K562 (cell line): Measurements from ENCODE around the gene PTGIR. TPM values are rescaled to one million over a fixed set of nuclear protein-coding genes. Genes with fewer than 3 reads are reported as not detected.

ENCODE experiments used
- ADNP ChIP-seq: fragments of 200-800 bp; sonication (Bioruptor generic); IDR thresholded peaks from 2 replicates; pipeline ENCODE4 v1.6.1; 2016; ENCODE audit warnings: missing genetic modification characterization, missing compliant biosample characterization
- BCOR ChIP-seq: fragments of 450-650 bp; IDR thresholded peaks from 2 replicates; pipeline ENCODE4 v1.6.1; 2016
- BRD9 ChIP-seq: fragments of 450-650 bp; IDR thresholded peaks from 2 replicates; pipeline ENCODE4 v1.6.1; 2018; ENCODE audit warnings: low read depth; ENCODE audit not compliant: partially characterized antibody
- CBX1 ChIP-seq: sonication (generic); IDR thresholded peaks from 2 replicates; pipeline ENCODE4 v1.6.1; 2016; ENCODE audit warnings: antibody characterized with exemption, low read depth, mild to moderate bottlenecking
- CBX3 ChIP-seq, 2 experiments: IDR thresholded peaks; 1 replicate in 1 of 2; 2 replicates in 1 of 2; pipeline ENCODE4 v1.6.1; 2012; ENCODE audit warnings: inconsistent platforms in 2 of 2, low read length in 2 of 2, borderline replicate concordance in 1 of 2, control low read depth in 1 of 2
- CC2D1A ChIP-seq: fragments of 450-650 bp; IDR thresholded peaks from 2 replicates; pipeline ENCODE4 v1.6.1; 2017; ENCODE audit warnings: mild to moderate bottlenecking
- CTBP1 ChIP-seq: fragments of 450-650 bp; IDR thresholded peaks from 2 replicates; pipeline ENCODE4 v1.6.1; 2016; ENCODE audit warnings: borderline replicate concordance
- FOSL1 ChIP-seq: fragments of 200-800 bp; sonication (Bioruptor generic); conservative IDR thresholded peaks from 2 replicates; pipeline ENCODE4 v1.6.1; 2016; ENCODE audit warnings: missing genetic modification characterization, missing compliant biosample characterization
- JUND ChIP-seq, 2 experiments: IDR thresholded peaks; 2 replicates in 1 of 2; 3 replicates in 1 of 2; pipeline ENCODE4 v1.6.1; 2011; ENCODE audit warnings: borderline replicate concordance in 2 of 2, low read depth in 2 of 2, low read length in 2 of 2, improper control_type of control experiment in 1 of 2, missing biosample characterization in 1 of 2, missing genetic modification characterization in 1 of 2, missing genetic modification reagents in 1 of 2
- KDM1A ChIP-seq, 2 experiments: fragments of 450-650 bp; IDR thresholded peaks; 2 replicates each; pipeline ENCODE4 v1.6.1; 2016; ENCODE audit warnings: mild to moderate bottlenecking in 2 of 2
- MCM5 ChIP-seq: fragments of 450-650 bp; IDR thresholded peaks from 2 replicates; pipeline ENCODE4 v1.6.1; 2016; ENCODE audit warnings: low read depth
- NFIC ChIP-seq: fragments of 450-650 bp; IDR thresholded peaks from 2 replicates; pipeline ENCODE4 v1.6.1; 2017; ENCODE audit warnings: mild to moderate bottlenecking, inconsistent platforms
- NR1H2 ChIP-seq: sonication (generic); formaldehyde crosslinking; IDR thresholded peaks from 2 replicates; pipeline ENCODE4 v1.4.0; 2020; ENCODE audit warnings: mild to moderate bottlenecking, missing genetic modification reagents
- RBM25 ChIP-seq: fragments of 200-400 bp; formaldehyde crosslinking; IDR thresholded peaks from 2 replicates; pipeline ENCODE4 v1.6.1; 2018; ENCODE audit warnings: low read length, low read depth, moderate library complexity; ENCODE audit not compliant: severe bottlenecking
- RCOR1 ChIP-seq, 2 experiments: IDR thresholded peaks; 2 replicates each; pipeline ENCODE4 v1.6.1; 2012; ENCODE audit warnings: low read depth in 2 of 2, low read length in 2 of 2, borderline replicate concordance in 1 of 2, improper control_type of control experiment in 1 of 2
- SP1 ChIP-seq: sonication (generic); formaldehyde crosslinking; IDR thresholded peaks from 2 replicates; pipeline ENCODE4 v1.8.1; 2022; ENCODE audit warnings: mild to moderate bottlenecking, missing genetic modification reagents
- STAG1 ChIP-seq: sonication (generic); formaldehyde crosslinking; IDR thresholded peaks from 2 replicates; pipeline ENCODE4 v1.5.0; 2020; ENCODE audit warnings: missing genetic modification reagents, borderline replicate concordance
- YY1 ChIP-seq, 3 experiments: IDR thresholded peaks; 2 replicates each; pipeline ENCODE4 v1.6.1; 2011; ENCODE audit warnings: low read length in 2 of 3, mild to moderate bottlenecking in 2 of 3, moderate library complexity in 2 of 3, borderline replicate concordance in 1 of 3, control low read depth in 1 of 3, low read depth in 1 of 3; ENCODE audit not compliant: insufficient read depth in 3 of 3, insufficient replicate concordance in 2 of 3, control insufficient read depth in 1 of 3, insufficient read length in 1 of 3; ENCODE audit errors: extremely low read depth in 1 of 3
- ZNF232 ChIP-seq: sonication (generic); formaldehyde crosslinking; IDR thresholded peaks from 2 replicates; pipeline ENCODE4 v1.8.0; 2022; ENCODE audit warnings: mild to moderate bottlenecking, missing genetic modification reagents
- polyA plus RNA-seq, 8 experiments: library from polyadenylated mRNA; depleted of rRNA in 4 of 8; stranded (reverse) in 5 of 8; unstranded in 3 of 8; fragments of >200 nt; fragmentation: Nextera tagmentation in 2 of 8; fragmentation: Illumina TruSeq in 1 of 8; extraction: Ambion mirVana in 2 of 8; extraction: Trizol in 1 of 8; gene quantifications; 2 replicates each; pipeline versions ENCODE4 v1.2.1 to v1.2.3, GENCODE V29; 2011 to 2014; ENCODE audit warnings: inconsistent platforms in 1 of 8, missing spikeins in 1 of 8
- total RNA-seq, 7 experiments: library from RNA; depleted of rRNA in 6 of 7; stranded (reverse); fragments of >200 nt in 6 of 7; fragmentation: Illumina TruSeq in 2 of 7; extraction: Trizol in 2 of 7; gene quantifications; 2 replicates each; pipeline versions ENCODE4 v1.2.1 to v1.2.3, GENCODE V29; 2011 to 2021; ENCODE audit warnings: low replicate concordance in 1 of 7
- TF ChIP-seq, protein P1 (sequence below), 2 experiments: fragments of 150-350 bp in 1 of 2; IDR thresholded peaks; 2 replicates each; pipeline ENCODE4 v1.6.1; 2012 to 2016; ENCODE audit warnings: low read depth in 2 of 2, low read length in 2 of 2, mild to moderate bottlenecking in 1 of 2, moderate library complexity in 1 of 2
- TF ChIP-seq, protein P2 (sequence below), 3 experiments: IDR thresholded peaks in 2 of 3; conservative IDR thresholded peaks in 1 of 3; 2 replicates each; pipeline ENCODE4 v1.5.1; 2011 to 2012; ENCODE audit warnings: low read length in 3 of 3, mild to moderate bottlenecking in 3 of 3, control low read depth in 2 of 3, improper control_type of control experiment in 1 of 3, inconsistent platforms in 1 of 3, low read depth in 1 of 3, mixed read lengths in 1 of 3, moderate library complexity in 1 of 3; ENCODE audit not compliant: insufficient read depth in 2 of 3

Gene PTGIR
- total and polyA plus RNA-seq, 9 of the 15 experiments (the other 6 are each of a cell fraction or from before 2014, with no cell fraction given): 0.11 to 3.4 (median 1.1) TPM; not detected in 1

DNA sequence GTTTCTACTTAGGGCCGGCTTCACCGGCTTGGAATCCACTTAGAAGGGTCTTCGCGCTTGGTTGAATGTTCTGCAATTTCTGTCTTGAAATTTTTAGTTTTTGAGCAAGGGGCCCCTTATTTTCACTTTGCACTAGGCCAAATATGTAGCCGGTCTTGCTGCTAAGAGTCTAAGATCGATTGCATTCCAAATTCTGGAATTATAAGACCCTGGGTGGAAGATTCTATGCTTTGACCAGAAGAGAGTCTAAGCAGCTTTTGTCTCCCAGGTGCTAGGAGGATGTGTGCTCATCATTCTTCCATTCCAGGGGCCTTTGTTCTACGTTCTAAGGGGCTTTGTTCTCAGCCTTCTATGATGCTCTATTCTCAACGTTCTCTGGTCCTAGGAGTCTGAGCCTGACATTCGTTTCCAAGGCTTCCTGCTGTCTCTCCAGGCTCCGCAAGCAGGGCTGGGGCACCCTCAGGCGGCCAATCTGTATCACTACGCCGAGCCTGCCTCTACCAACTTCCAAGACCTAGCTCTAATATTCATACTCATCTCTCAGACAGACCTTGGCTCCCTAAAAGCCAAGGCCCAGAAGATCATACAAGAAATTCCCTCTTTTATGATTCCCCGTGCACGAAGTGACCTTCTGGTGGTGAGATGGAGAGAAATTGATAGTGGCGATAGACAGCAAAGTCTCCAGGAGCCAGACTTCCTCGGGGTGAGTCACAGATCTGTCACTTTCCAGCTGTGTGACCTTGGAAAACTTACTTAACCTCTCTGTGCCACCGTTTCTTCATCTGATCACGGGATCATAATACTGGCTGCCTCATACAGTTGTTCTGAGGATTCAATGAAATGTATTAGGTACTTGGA lies 37.1 kb upstream of the PTGIR start (continued):
- peak; percentile 82; the same call in 1 of the 2 replicates for TF ChIP-seq STAG1 (CRISPR knock-in tag)
- TF ChIP-seq CBX3 (IDR thresholded peaks at IDR 0.05; ENCODE audit: borderline replicate concordance in 1 of 2, low read length in 2 of 2): no peak
- TF ChIP-seq RBM25: peak; percentile 98
- TF ChIP-seq NR1H2 (CRISPR knock-in tag): no peak
- TF ChIP-seq CC2D1A: peak; percentile 87
- TF ChIP-seq BCOR: peak; percentile 97
- TF ChIP-seq FOSL1 (tag): peak; percentile 52
- peak in 1 of 3 experiments; percentile 8 for TF ChIP-seq YY1 (IDR thresholded peaks at IDR 0.05; ENCODE audit: borderline replicate concordance in 1 of 3, control insufficient read depth in 1 of 3, extremely low read depth in 1 of 3, insufficient read depth in 3 of 3, insufficient read length in 1 of 3, insufficient replicate concordance in 2 of 3, low read depth in 1 of 3, low read length in 2 of 3)
- peak; percentile 92 for TF ChIP-seq ADNP (tag)
- TF ChIP-seq RCOR1 (IDR thresholded peaks at IDR 0.05; ENCODE audit: borderline replicate concordance in 1 of 2, low read depth in 2 of 2, low read length in 2 of 2): peak in 1 of 2 experiments; percentile 41; a peak in 1 of 4 replicates
- TF ChIP-seq MCM5: no peak
- TF ChIP-seq NFIC: 0 out of 2 replicates have a peak, but pooled peaks have one; percentile 19
- peak; percentile 17; the same call in 1 of the 2 replicates for TF ChIP-seq SP1 (CRISPR knock-in tag)
- TF ChIP-seq BRD9: peak; percentile 66
- TF ChIP-seq CTBP1: peak; percentile 71
- no peak for TF ChIP-seq ZNF232 (CRISPR knock-in tag)
- peak; percentile 44; the same call in 1 of the 2 replicates for TF ChIP-seq JUND (IDR thresholded peaks at IDR 0.05; ENCODE audit: borderline replicate concordance, low read depth, low read length)
- TF ChIP-seq JUND (tag; IDR thresholded peaks at IDR 0.05; ENCODE audit: borderline replicate concordance, low read depth, low read length): no peak; the same call in 2 of the 3 replicates
- peak; percentile 71 for TF ChIP-seq CBX1
- peak; percentile 85 to 93 for TF ChIP-seq KDM1A (IDR thresholded peaks at IDR 0.05)
- TF ChIP-seq, protein P1, sequence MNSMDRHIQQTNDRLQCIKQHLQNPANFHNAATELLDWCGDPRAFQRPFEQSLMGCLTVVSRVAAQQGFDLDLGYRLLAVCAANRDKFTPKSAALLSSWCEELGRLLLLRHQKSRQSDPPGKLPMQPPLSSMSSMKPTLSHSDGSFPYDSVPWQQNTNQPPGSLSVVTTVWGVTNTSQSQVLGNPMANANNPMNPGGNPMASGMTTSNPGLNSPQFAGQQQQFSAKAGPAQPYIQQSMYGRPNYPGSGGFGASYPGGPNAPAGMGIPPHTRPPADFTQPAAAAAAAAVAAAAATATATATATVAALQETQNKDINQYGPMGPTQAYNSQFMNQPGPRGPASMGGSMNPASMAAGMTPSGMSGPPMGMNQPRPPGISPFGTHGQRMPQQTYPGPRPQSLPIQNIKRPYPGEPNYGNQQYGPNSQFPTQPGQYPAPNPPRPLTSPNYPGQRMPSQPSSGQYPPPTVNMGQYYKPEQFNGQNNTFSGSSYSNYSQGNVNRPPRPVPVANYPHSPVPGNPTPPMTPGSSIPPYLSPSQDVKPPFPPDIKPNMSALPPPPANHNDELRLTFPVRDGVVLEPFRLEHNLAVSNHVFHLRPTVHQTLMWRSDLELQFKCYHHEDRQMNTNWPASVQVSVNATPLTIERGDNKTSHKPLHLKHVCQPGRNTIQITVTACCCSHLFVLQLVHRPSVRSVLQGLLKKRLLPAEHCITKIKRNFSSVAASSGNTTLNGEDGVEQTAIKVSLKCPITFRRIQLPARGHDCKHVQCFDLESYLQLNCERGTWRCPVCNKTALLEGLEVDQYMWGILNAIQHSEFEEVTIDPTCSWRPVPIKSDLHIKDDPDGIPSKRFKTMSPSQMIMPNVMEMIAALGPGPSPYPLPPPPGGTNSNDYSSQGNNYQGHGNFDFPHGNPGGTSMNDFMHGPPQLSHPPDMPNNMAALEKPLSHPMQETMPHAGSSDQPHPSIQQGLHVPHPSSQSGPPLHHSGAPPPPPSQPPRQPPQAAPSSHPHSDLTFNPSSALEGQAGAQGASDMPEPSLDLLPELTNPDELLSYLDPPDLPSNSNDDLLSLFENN (IDR thresholded peaks at IDR 0.05; ENCODE audit: low read depth in 2 of 2, low read length in 2 of 2): 0 out of 4 replicates have a peak, but pooled peaks of 1 of the 2 experiments have one; percentile 12
- TF ChIP-seq, protein P2, sequence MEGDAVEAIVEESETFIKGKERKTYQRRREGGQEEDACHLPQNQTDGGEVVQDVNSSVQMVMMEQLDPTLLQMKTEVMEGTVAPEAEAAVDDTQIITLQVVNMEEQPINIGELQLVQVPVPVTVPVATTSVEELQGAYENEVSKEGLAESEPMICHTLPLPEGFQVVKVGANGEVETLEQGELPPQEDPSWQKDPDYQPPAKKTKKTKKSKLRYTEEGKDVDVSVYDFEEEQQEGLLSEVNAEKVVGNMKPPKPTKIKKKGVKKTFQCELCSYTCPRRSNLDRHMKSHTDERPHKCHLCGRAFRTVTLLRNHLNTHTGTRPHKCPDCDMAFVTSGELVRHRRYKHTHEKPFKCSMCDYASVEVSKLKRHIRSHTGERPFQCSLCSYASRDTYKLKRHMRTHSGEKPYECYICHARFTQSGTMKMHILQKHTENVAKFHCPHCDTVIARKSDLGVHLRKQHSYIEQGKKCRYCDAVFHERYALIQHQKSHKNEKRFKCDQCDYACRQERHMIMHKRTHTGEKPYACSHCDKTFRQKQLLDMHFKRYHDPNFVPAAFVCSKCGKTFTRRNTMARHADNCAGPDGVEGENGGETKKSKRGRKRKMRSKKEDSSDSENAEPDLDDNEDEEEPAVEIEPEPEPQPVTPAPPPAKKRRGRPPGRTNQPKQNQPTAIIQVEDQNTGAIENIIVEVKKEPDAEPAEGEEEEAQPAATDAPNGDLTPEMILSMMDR (IDR thresholded peaks at IDR 0.05 in 2 of 3, conservative IDR thresholded peaks at IDR 0.05 in 1 of 3; ENCODE audit: insufficient read depth in 2 of 3, low read depth in 1 of 3, low read length in 3 of 3): peak; percentile 96 to 99 (median 99)
